ENCODE measurements around the gene CAPN2. TPM values are rescaled to one million over a fixed set of nuclear protein-coding genes. Genes with fewer than 3 reads are reported as not detected.
A peak's percentile ranks its signal among the peaks of the same experiment; 100 is the strongest.

The CAPN2 gene
- total RNA-seq, 1 donor from 2014 or later, result 353 TPM

DNA sequence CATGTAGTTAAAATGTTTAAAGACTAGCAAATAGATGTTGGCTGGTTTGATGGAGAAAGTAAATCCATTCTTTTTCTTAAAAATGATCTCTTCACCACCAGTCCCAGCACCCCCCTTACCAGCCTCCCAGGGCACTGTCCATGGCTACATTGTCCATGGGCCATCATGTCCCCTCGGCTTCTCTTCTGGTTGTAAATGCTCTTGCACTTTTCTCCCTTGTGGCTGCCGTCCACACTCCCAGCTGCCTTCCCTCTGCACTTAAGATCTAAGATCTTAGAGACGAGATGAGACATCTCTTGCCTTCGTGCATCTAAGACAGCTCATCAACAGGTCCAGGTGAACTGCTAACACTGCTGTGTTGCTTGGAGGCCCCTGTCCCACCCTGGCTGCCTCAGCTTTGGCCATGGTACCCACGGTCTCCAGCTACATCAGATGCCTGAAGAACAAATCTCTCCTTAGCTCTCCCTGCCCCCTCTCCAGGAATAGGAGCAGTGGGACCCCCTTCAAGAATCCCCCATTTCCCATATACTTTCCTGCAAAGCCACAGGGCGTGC, 11.1 kb downstream of the CAPN2 start:
- TF ChIP-seq, protein P1, sequence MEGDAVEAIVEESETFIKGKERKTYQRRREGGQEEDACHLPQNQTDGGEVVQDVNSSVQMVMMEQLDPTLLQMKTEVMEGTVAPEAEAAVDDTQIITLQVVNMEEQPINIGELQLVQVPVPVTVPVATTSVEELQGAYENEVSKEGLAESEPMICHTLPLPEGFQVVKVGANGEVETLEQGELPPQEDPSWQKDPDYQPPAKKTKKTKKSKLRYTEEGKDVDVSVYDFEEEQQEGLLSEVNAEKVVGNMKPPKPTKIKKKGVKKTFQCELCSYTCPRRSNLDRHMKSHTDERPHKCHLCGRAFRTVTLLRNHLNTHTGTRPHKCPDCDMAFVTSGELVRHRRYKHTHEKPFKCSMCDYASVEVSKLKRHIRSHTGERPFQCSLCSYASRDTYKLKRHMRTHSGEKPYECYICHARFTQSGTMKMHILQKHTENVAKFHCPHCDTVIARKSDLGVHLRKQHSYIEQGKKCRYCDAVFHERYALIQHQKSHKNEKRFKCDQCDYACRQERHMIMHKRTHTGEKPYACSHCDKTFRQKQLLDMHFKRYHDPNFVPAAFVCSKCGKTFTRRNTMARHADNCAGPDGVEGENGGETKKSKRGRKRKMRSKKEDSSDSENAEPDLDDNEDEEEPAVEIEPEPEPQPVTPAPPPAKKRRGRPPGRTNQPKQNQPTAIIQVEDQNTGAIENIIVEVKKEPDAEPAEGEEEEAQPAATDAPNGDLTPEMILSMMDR (IDR thresholded peaks at IDR 0.05; ENCODE audit: insufficient read depth, low read length, severe bottlenecking), result no peak
- Histone ChIP-seq H3K27me3 (ENCODE audit: control insufficient read depth, insufficient read depth, low read length) (no peaks in the 10 kb centered on the region), H3K4me3 (ENCODE audit: low read depth, low read length) (no peak overlapping the region), H3K36me3 (ENCODE audit: control insufficient read depth, insufficient read depth, low read length) (peaks cover 30% of the 10 kb centered on the region)
- DNase-seq (ENCODE audit: low read depth) (no peak), FAIRE-seq (no peak)

DNA sequence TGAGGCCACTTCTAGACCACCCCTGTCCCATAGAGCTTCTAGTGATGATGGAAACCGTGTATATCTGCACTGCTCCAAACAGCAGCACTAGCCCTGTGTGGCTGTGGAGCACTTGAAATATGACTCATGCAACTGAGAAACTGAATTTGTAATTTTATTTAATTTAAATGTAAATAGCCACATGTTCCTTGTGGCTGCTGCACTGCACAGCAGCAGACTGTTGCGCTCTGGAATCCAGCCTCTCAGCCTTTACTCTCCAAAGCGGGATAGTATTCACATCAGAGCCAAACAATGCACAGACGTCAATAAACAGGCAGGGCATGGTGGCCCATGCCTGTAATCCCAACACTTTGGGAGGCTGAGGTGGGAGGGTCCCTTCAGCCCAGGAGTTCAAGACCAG, 12.0 kb downstream of the CAPN2 start:
- Histone ChIP-seq H3K4me3 (ENCODE audit: low read depth, low read length) (no peak overlapping the region), H3K36me3 (ENCODE audit: control insufficient read depth, insufficient read depth, low read length) (peaks cover 28% of the 10 kb centered on the region), H3K27me3 (ENCODE audit: control insufficient read depth, insufficient read depth, low read length) (no peaks in the 10 kb centered on the region)
- DNase-seq (ENCODE audit: low read depth) (no peak), FAIRE-seq (no peak)
- TF ChIP-seq, protein P1 (IDR thresholded peaks at IDR 0.05; ENCODE audit: insufficient read depth, low read length, severe bottlenecking), result no peak

DNA sequence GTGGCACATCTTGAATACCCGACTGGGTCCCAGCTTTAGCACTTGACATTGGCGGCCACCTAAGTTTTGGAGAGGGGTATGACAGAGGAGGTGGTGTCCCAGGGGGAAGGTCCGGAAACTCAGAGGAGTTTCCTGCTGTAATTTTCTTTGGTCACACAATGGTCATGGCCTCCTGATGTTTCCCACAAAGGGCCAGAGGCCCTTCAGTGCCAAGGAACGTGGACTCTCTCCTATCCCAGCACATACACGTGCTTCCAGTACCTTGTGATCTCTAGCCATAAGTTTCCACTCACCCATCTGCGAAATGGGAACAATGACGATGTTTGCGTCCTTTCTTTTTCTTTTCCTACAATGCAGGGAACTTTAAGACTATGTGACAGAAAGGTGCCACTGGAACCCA, 13.2 kb downstream of the CAPN2 start:
- FAIRE-seq (no peak), DNase-seq (ENCODE audit: low read depth) (no peak)
- TF ChIP-seq, protein P1 (IDR thresholded peaks at IDR 0.05; ENCODE audit: insufficient read depth, low read length, severe bottlenecking), result no peak
- peaks cover 26% of the 10 kb centered on the region for H3K36me3 ChIP-seq (ENCODE audit: control insufficient read depth, insufficient read depth, low read length)
- H3K27me3 ChIP-seq (ENCODE audit: control insufficient read depth, insufficient read depth, low read length), result no peaks in the 10 kb centered on the region
- H3K4me3 ChIP-seq (ENCODE audit: low read depth, low read length), result no peak overlapping the region

DNA sequence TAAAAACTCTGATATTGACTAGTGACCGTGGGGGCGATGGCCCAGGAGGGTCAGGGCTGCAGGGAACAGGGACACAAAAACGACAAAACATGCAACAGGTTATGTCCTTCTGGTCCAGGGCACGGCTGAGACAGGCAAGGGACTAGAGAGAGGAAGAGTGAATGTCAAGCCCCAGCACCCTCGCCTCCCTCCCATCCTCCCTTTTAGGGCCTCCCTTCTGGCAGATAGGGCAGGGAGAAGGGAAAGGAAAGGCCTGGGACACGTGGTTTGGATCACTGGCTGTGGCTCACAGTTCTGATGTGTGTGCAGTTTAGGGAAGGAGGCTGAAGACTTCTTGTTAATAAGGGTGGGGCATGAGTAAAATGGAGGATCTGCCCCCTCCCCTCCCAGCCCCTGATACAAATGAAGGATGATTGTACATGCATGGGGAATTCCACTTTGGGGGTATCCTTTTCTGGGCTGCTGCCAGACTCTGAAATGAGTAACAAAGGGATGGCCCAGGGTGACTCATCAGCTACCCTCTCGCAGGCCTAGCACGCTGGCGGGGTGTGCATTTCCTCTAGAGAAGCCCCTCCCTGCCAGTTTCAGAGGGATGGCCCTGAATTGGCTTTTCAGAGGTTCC, 14.2 kb downstream of the CAPN2 start:
- peak; percentile 94 for DNase-seq (ENCODE audit: low read depth)
- FAIRE-seq, result no peak
- H3K27me3 ChIP-seq (ENCODE audit: control insufficient read depth, insufficient read depth, low read length), result no peaks in the 10 kb centered on the region
- TF ChIP-seq, protein P1 (IDR thresholded peaks at IDR 0.05; ENCODE audit: insufficient read depth, low read length, severe bottlenecking), result no peak
- peaks cover 27% of the 10 kb centered on the region for H3K36me3 ChIP-seq (ENCODE audit: control insufficient read depth, insufficient read depth, low read length)
- H3K4me3 ChIP-seq (ENCODE audit: low read depth, low read length), result no peak overlapping the region

DNA sequence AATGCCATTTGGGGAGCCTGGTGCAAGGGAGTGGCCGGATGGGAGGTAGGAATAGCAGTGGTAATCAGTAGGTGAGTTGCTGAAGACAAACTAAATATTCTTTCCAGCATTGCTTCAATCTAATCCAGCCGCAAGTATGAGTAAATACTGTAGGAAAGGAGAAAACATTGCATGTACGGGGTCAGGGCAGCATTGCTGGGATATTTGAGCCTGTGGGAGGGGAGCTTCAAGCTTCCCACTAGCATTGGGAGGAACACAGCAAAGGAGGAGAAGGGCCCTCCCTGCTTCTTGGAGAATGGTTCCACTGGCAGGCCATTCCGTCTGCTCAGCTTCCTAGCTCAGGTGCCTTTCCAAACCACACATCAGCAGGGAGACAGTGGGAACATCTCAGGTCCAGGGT, 15.2 kb downstream of the CAPN2 start:
- H3K27me3 ChIP-seq (ENCODE audit: control insufficient read depth, insufficient read depth, low read length), result no peaks in the 10 kb centered on the region
- peaks cover 28% of the 10 kb centered on the region for H3K36me3 ChIP-seq (ENCODE audit: control insufficient read depth, insufficient read depth, low read length)
- no peak overlapping the region for H3K4me3 ChIP-seq (ENCODE audit: low read depth, low read length)
- TF ChIP-seq, protein P1 (IDR thresholded peaks at IDR 0.05; ENCODE audit: insufficient read depth, low read length, severe bottlenecking), result no peak
- DNase-seq (ENCODE audit: low read depth) (no peak), FAIRE-seq (no peak)

DNA sequence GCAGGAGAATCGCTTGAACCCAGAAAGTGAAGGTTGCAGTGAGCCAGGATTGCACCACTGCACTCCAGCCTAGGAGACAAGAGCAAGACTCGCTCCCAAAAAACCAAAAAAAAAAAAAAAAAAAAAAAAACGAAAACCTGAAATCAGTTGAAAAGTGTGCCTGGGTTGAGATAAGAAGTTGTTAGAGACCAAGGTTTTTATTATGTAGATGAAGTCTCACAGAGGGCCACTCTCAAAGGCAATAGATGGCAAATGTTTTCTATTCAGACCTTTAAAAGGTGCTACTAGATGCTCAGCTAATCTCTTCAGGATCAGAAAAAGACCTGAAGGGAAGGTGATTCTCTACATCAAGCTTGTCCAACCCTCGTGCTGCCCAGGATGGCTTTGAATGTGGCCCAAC, 17.6 kb downstream of the CAPN2 start:
- H3K4me3 ChIP-seq (ENCODE audit: low read depth, low read length), result no peak overlapping the region
- no peak for DNase-seq (ENCODE audit: low read depth)
- H3K27me3 ChIP-seq (ENCODE audit: control insufficient read depth, insufficient read depth, low read length), result no peaks in the 10 kb centered on the region
- no peak for FAIRE-seq
- H3K36me3 ChIP-seq (ENCODE audit: control insufficient read depth, insufficient read depth, low read length), result peaks cover 26% of the 10 kb centered on the region
- TF ChIP-seq, protein P1 (IDR thresholded peaks at IDR 0.05; ENCODE audit: insufficient read depth, low read length, severe bottlenecking), result no peak
